B cell (primary cell): ENCODE results near the gene TXK. TPM values are rescaled to one million over a fixed set of nuclear protein-coding genes. Genes with fewer than 3 reads are reported as not detected.

Source experiments
- ATAC-seq: fragments of 200-7000 bp; cut with Tn5 transposase; one replicate; pipeline ENCODE4 v1.10.0; 2021; ENCODE audit warnings: low read depth, mild to moderate bottlenecking, moderate number of reproducible peaks, moderate library complexity
- CTCF ChIA-PET: fragments of 350-600 bp; sonication (Branson Sonifier 250); formaldehyde crosslinking; loops from one replicate; lab custom pipeline; 2021; ENCODE audit warnings: antibody characterized with exemption, inconsistent platforms; lab: Charles Lee
- POLR2A ChIA-PET: fragments of 350-600 bp; sonication (Branson Sonifier 250); formaldehyde crosslinking; loops from one replicate; lab custom pipeline; 2021; ENCODE audit warnings: antibody characterized with exemption; lab: Charles Lee
- DNase-seq: peaks from one replicate; pipeline ENCODE4 v3.0.0; 2013
- H2AFZ ChIP-seq: 2 replicates; pipeline ENCODE4 v1.6.1; 2012; ENCODE audit warnings: mild to moderate bottlenecking, low read depth, low read length; ENCODE audit not compliant: insufficient read depth, poor library complexity, severe bottlenecking
- H3K27ac ChIP-seq, 2 donors: 1 replicate in 1 of 2; 2 replicates in 1 of 2; pipeline ENCODE4 v1.5.1; 2012 to 2013; ENCODE audit warnings: low read length in 2 of 2, mild to moderate bottlenecking in 2 of 2, moderate library complexity in 1 of 2
- H3K27me3 ChIP-seq, 4 experiments: fragments of 200-600 bp in 1 of 4; sonication (generic) in 1 of 4; replicated peaks in 1 of 4; 1 replicate in 2 of 4; 2 replicates in 2 of 4; pipeline versions ENCODE4 v1.6.1 to v1.7.0; 2013 to 2016; ENCODE audit warnings: low read length in 3 of 4, mild to moderate bottlenecking in 2 of 4, mixed read lengths in 1 of 4, moderate library complexity in 1 of 4; ENCODE audit not compliant: insufficient read depth in 4 of 4, control insufficient read depth in 3 of 4; ENCODE audit errors: control extremely low read depth in 1 of 4
- H3K36me3 ChIP-seq, 2 experiments: replicated peaks in 1 of 2; 1 replicate in 1 of 2; 2 replicates in 1 of 2; pipeline versions ENCODE4 v1.6.1 to v1.7.1; 2013; ENCODE audit warnings: low read length in 1 of 2; ENCODE audit not compliant: insufficient read depth in 2 of 2, control insufficient read depth in 1 of 2; ENCODE audit errors: control extremely low read depth in 1 of 2, extremely low read depth in 1 of 2
- H3K4me1 ChIP-seq, 2 donors: fragments of 200-600 bp in 1 of 2; sonication (generic) in 1 of 2; 1 replicate in 1 of 2; 2 replicates in 1 of 2; pipeline versions ENCODE4 v1.5.1 to v1.6.1; 2013 to 2017; ENCODE audit warnings: low read length in 2 of 2; ENCODE audit not compliant: control insufficient read depth in 2 of 2, insufficient read depth in 2 of 2
- H3K4me2 ChIP-seq: replicated peaks from 2 replicates; pipeline ENCODE3; 2012; ENCODE audit warnings: mild to moderate bottlenecking, low read depth, low read length; ENCODE audit not compliant: poor library complexity, severe bottlenecking
- H3K4me3 ChIP-seq, 5 experiments: fragments of 200-600 bp in 1 of 5; sonication (generic) in 1 of 5; 1 replicate in 3 of 5; 2 replicates in 2 of 5; pipeline versions ENCODE4 v1.5.1 to v1.7.0; 2011 to 2016; ENCODE audit warnings: low read length in 4 of 5, mild to moderate bottlenecking in 4 of 5, low read depth in 2 of 5, control low read depth in 1 of 5, moderate library complexity in 1 of 5; ENCODE audit not compliant: insufficient read depth in 1 of 5; ENCODE audit errors: control extremely low read depth in 1 of 5, extremely low read depth in 1 of 5
- H3K79me2 ChIP-seq: fragments of 200-600 bp; sonication (generic); one replicate; pipeline ENCODE4 v1.6.0; 2016; ENCODE audit warnings: low read length; ENCODE audit not compliant: control insufficient read depth, insufficient read depth
- H3K9ac ChIP-seq: fragments of 200-600 bp; sonication (generic); 2 replicates; pipeline ENCODE4 v1.6.1; 2017; ENCODE audit warnings: mild to moderate bottlenecking, low read length, moderate library complexity
- H3K9me3 ChIP-seq, 3 donors: one replicate each; pipeline versions ENCODE4 v1.6.1 to v1.7.1; 2013; ENCODE audit warnings: low read length in 2 of 3; ENCODE audit not compliant: control insufficient read depth in 2 of 3, insufficient read depth in 1 of 3; ENCODE audit errors: control extremely low read depth in 1 of 3
- H4K20me1 ChIP-seq: 2 replicates; pipeline ENCODE4 v1.6.0; 2012; ENCODE audit warnings: mild to moderate bottlenecking, low read length; ENCODE audit not compliant: insufficient read depth, control insufficient read depth, poor library complexity, severe bottlenecking
- H3K27ac Mint-ChIP-seq: one replicate; pipeline ENCODE4 v1.8.0; 2021; ENCODE audit warnings: mixed read lengths
- H3K27me3 Mint-ChIP-seq: one replicate; pipeline ENCODE4 v1.8.0; 2021; ENCODE audit warnings: mixed read lengths
- H3K4me1 Mint-ChIP-seq: one replicate; pipeline ENCODE4 v1.8.0; 2021; ENCODE audit warnings: mixed read lengths
- H3K4me3 Mint-ChIP-seq: one replicate; pipeline ENCODE4 v1.8.0; 2021; ENCODE audit warnings: mixed read lengths
- H3K9me3 Mint-ChIP-seq: one replicate; pipeline ENCODE4 v1.8.0; 2022; ENCODE audit warnings: mixed read lengths; ENCODE audit not compliant: insufficient read depth
- CTCF ChIP-seq: fragments of 200-600 bp; IDR thresholded peaks from one replicate; pipeline ENCODE4 v1.8.0; 2022; ENCODE audit warnings: antibody characterized with exemption, mild to moderate bottlenecking
- EZH2 ChIP-seq: IDR thresholded peaks from 2 replicates; pipeline ENCODE4 v1.6.1; 2012; ENCODE audit warnings: borderline replicate concordance, low read depth, mild to moderate bottlenecking, moderate library complexity, low read length; ENCODE audit not compliant: insufficient read depth, poor library complexity, severe bottlenecking
- WGBS: methylation state at CpG from one replicate; pipeline ENCODE4 v1.1.5; 2013; ENCODE audit warnings: missing lambda C conversion rate; ENCODE audit not compliant: insufficient coverage; 5-methylcytosine and 5-hydroxymethylcytosine counted together
- intact Hi-C: fragments of 100-400 bp; cut with micrococcal nuclease; formaldehyde crosslinking; loops from one replicate; pipeline ENCODE4 v1.10.0; 2022
- polyA plus RNA-seq: library from polyadenylated mRNA; depleted of rRNA; stranded (reverse); fragments of >200 nt; gene quantifications from 2 replicates; pipeline ENCODE4 v1.2.3, GENCODE V29; 2012
- total RNA-seq, 2 donors: library from RNA; stranded (reverse); fragments of 120-200 nt in 1 of 2; gene quantifications; 1 replicate in 1 of 2; 2 replicates in 1 of 2; pipeline versions ENCODE4 v1.2.3 to v1.2.4, GENCODE V29; 2013 to 2022

Gene TXK
- total and polyA plus RNA-seq, 2 donors (not counting 1 experiment from before 2014, with no cell fraction given) = 0.79 to 1.1 TPM

- H3K4me2 ChIP-seq = no peak overlapping the region
- no peaks in the 10 kb centered on the region for H3K4me1 ChIP-seq
- H3K27me3 ChIP-seq = no peaks in the 10 kb centered on the region
- H3K4me3 ChIP-seq = no peak overlapping the region
- no peaks in the 10 kb centered on the region for H3K36me3 ChIP-seq
- H3K9ac ChIP-seq = no peak overlapping the region
- Mint-ChIP-seq H3K4me1 (no peaks in the 10 kb centered on the region), H3K4me3 (no peak overlapping the region), H3K9me3 (no peaks in the 10 kb centered on the region), H3K27me3 (peaks cover 7% of the 10 kb centered on the region), H3K27ac (no peak overlapping the region)
- intact Hi-C loops = no loop called here
- H3K79me2 ChIP-seq = no peaks in the 10 kb centered on the region
- H3K27ac ChIP-seq = no peak overlapping the region
- DNase-seq (no peak), ATAC-seq (no peak)
- no peaks in the 10 kb centered on the region for H3K9me3 ChIP-seq
- H4K20me1 ChIP-seq = no peaks in the 10 kb centered on the region
- TF ChIP-seq CTCF (no peak), EZH2 (no peak)
- CTCF ChIA-PET = interaction anchor here (1.0 to 1.3 kb wide), 3 partner anchors 20 to 32 kb away, joined by 3 to 5 read pairs (median 4); no protein-coding TSS in a partner anchor
- POLR2A ChIA-PET = no interaction called here
- no peak overlapping the region for H2AFZ ChIP-seq
- 67% methylated on average over 1 of the region's 1 CpG for WGBS
Observed at GRCh38 chr4:48065587-48066052, 68.4 kb downstream of the TXK start.

- Histone ChIP-seq H3K4me2 (no peak overlapping the region), H2AFZ (no peak overlapping the region), H3K9me3 (no peaks in the 10 kb centered on the region), H3K27ac (no peak overlapping the region), H3K4me1 (no peaks in the 10 kb centered on the region), H3K9ac (no peak overlapping the region), H3K4me3 (no peak overlapping the region), H3K79me2 (no peaks in the 10 kb centered on the region), H4K20me1 (no peaks in the 10 kb centered on the region), H3K27me3 (peaks cover 0 to under 1% (median 0%) of the 10 kb centered on the region in 4 experiments), H3K36me3 (no peaks in the 10 kb centered on the region)
- Mint-ChIP-seq H3K9me3 (no peaks in the 10 kb centered on the region), H3K4me1 (no peaks in the 10 kb centered on the region), H3K27me3 (peaks cover 17% of the 10 kb centered on the region), H3K4me3 (no peak overlapping the region), H3K27ac (no peak overlapping the region)
- 53% methylated on average over 2 of the region's 3 CpGs for WGBS
- ATAC-seq (no peak), DNase-seq (no peak)
- TF ChIP-seq CTCF (no peak), EZH2 (no peak)
- ChIA-PET POLR2A (no interaction called here), CTCF (no interaction called here)
- intact Hi-C loops = no loop called here
Observed at GRCh38 chr4:48064349-48064748, 69.7 kb downstream of the TXK start.
